OCI-LY1 (cell line): ENCODE results near the gene LMO1.

Source experiments
- H2AFZ ChIP-seq: fragments of 200-600 bp; sonication (generic), shearing (Covaris generic); 2 replicates; pipeline ENCODE4 v1.6.0; 2014; ENCODE audit warnings: antibody characterized with exemption, mild to moderate bottlenecking, low read length
- H3F3A ChIP-seq: fragments of 200-600 bp; sonication (generic), shearing (Covaris generic); 2 replicates; pipeline ENCODE4 v1.6.0; 2014; ENCODE audit warnings: mild to moderate bottlenecking, antibody characterized with exemption, low read length, moderate library complexity; ENCODE audit not compliant: insufficient read depth
- H3K27ac ChIP-seq: fragments of 200-600 bp; sonication (generic); 2 replicates; pipeline ENCODE4 v1.5.1; 2014; ENCODE audit warnings: low read length, mixed run types, mild to moderate bottlenecking, low read depth; ENCODE audit not compliant: poor library complexity, severe bottlenecking
- H3K27me3 ChIP-seq: fragments of 200-600 bp; sonication (generic); 2 replicates; pipeline ENCODE4 v1.6.0; 2014; ENCODE audit warnings: antibody characterized with exemption, mild to moderate bottlenecking, low read length, moderate library complexity; ENCODE audit not compliant: insufficient read depth
- H3K36me3 ChIP-seq: fragments of 200-600 bp; sonication (generic); 2 replicates; pipeline ENCODE4 v1.6.1; 2014; ENCODE audit warnings: mild to moderate bottlenecking, antibody characterized with exemption, low read length, moderate library complexity, mixed read lengths; ENCODE audit not compliant: insufficient read depth
- H3K4me1 ChIP-seq: fragments of 200-600 bp; sonication (generic); 2 replicates; pipeline ENCODE4 v1.5.1; 2014; ENCODE audit warnings: mild to moderate bottlenecking, low read length, moderate library complexity; ENCODE audit not compliant: insufficient read depth, severe bottlenecking
- H3K4me2 ChIP-seq: fragments of 200-600 bp; sonication (generic), shearing (Covaris generic); 2 replicates; pipeline ENCODE4 v1.6.1; 2014; ENCODE audit warnings: low read length
- H3K4me3 ChIP-seq: fragments of 200-600 bp; sonication (generic); 2 replicates; pipeline ENCODE4 v1.5.1; 2014; ENCODE audit warnings: low read length, low read depth, mild to moderate bottlenecking, mixed read lengths; ENCODE audit not compliant: poor library complexity, severe bottlenecking
- H3K79me2 ChIP-seq: fragments of 200-600 bp; shearing (Covaris generic); 2 replicates; pipeline ENCODE4 v1.6.1; 2016; ENCODE audit warnings: mixed run types, low read length, mixed read lengths; ENCODE audit not compliant: insufficient read depth
- H3K9ac ChIP-seq: fragments of 200-600 bp; sonication (generic), shearing (Covaris generic); 2 replicates; pipeline ENCODE4 v1.6.1; 2014; ENCODE audit warnings: mild to moderate bottlenecking, low read length, mixed read lengths
- H3K9me2 ChIP-seq: fragments of 200-600 bp; sonication (generic), shearing (Covaris generic); 2 replicates; pipeline ENCODE4 v1.6.1; 2014; ENCODE audit warnings: low read depth, mild to moderate bottlenecking, low read length, mixed read lengths
- H3K9me3 ChIP-seq: fragments of 200-600 bp; shearing (Covaris generic); 2 replicates; pipeline ENCODE4 v1.6.1; 2014; ENCODE audit warnings: low read length, mixed read lengths
- H4K20me1 ChIP-seq: fragments of 200-600 bp; sonication (generic), shearing (Covaris generic); 2 replicates; pipeline ENCODE4 v1.6.0; 2016; ENCODE audit warnings: mild to moderate bottlenecking, low read length; ENCODE audit not compliant: insufficient read depth
- CTCF ChIP-seq: fragments of 200-600 bp; sonication (generic), shearing (Covaris generic); IDR thresholded peaks from 2 replicates; pipeline ENCODE4 v1.5.1; 2017; ENCODE audit warnings: mild to moderate bottlenecking, antibody characterized with exemption, low read length, moderate library complexity, mixed read lengths
- EZH2 ChIP-seq: fragments of 200-600 bp; sonication (generic), shearing (Covaris generic); IDR thresholded peaks from 2 replicates; pipeline ENCODE4 v1.8.0; 2017; ENCODE audit warnings: borderline replicate concordance, mixed run types, mild to moderate bottlenecking, antibody characterized with exemption, low read length, moderate library complexity, mixed read lengths

Gene LMO1

GRCh38 chr11:8271106-8271886 lies 7.6 kb upstream of the LMO1 start:
- TF ChIP-seq CTCF: no peak
- no peak for TF ChIP-seq EZH2
- H3K9ac ChIP-seq: no peak overlapping the region
- H3K79me2 ChIP-seq: no peaks in the 10 kb centered on the region
- H3K9me2 ChIP-seq: no peaks in the 10 kb centered on the region
- no peaks in the 10 kb centered on the region for H3F3A ChIP-seq
- no peak overlapping the region for H3K27ac ChIP-seq
- no peak overlapping the region for H3K4me3 ChIP-seq
- no peaks in the 10 kb centered on the region for H3K27me3 ChIP-seq
- H4K20me1 ChIP-seq: no peaks in the 10 kb centered on the region
- no peak overlapping the region for H3K4me2 ChIP-seq
- no peaks in the 10 kb centered on the region for H3K36me3 ChIP-seq
- no peaks in the 10 kb centered on the region for H3K4me1 ChIP-seq
- H2AFZ ChIP-seq: no peak overlapping the region
- no peaks in the 10 kb centered on the region for H3K9me3 ChIP-seq

- no peaks in the 10 kb centered on the region; the same call in 1 of the 2 replicates for H3K27me3 ChIP-seq
- H2AFZ ChIP-seq: no peak overlapping the region
- H3K9ac ChIP-seq: no peak overlapping the region
- H3K4me1 ChIP-seq: no peaks in the 10 kb centered on the region
- no peak overlapping the region for H3K4me3 ChIP-seq
- no peaks in the 10 kb centered on the region for H3K36me3 ChIP-seq
- no peaks in the 10 kb centered on the region for H3K9me3 ChIP-seq
- no peaks in the 10 kb centered on the region for H3K9me2 ChIP-seq
- H3F3A ChIP-seq: no peaks in the 10 kb centered on the region
- H3K27ac ChIP-seq: no peak overlapping the region
- no peak overlapping the region for H3K4me2 ChIP-seq
- no peaks in the 10 kb centered on the region for H3K79me2 ChIP-seq
- H4K20me1 ChIP-seq: no peaks in the 10 kb centered on the region
- TF ChIP-seq EZH2 (no peak), CTCF (no peak)
These were observed 6.0 kb upstream of the LMO1 start for GRCh38 chr11:8269636-8270035.

- H2AFZ ChIP-seq: no peak overlapping the region
- no peak overlapping the region for H3K9ac ChIP-seq
- no peaks in the 10 kb centered on the region for H4K20me1 ChIP-seq
- no peaks in the 10 kb centered on the region for H3F3A ChIP-seq
- H3K4me3 ChIP-seq: no peak overlapping the region
- no peak overlapping the region for H3K4me2 ChIP-seq
- no peak for TF ChIP-seq EZH2
- no peak for TF ChIP-seq CTCF
- H3K27ac ChIP-seq: no peak overlapping the region
- no peaks in the 10 kb centered on the region for H3K9me2 ChIP-seq
- no peaks in the 10 kb centered on the region; the same call in 1 of the 2 replicates for H3K27me3 ChIP-seq
- H3K4me1 ChIP-seq: no peaks in the 10 kb centered on the region
- H3K9me3 ChIP-seq: no peaks in the 10 kb centered on the region
- H3K36me3 ChIP-seq: no peaks in the 10 kb centered on the region
- H3K79me2 ChIP-seq: no peaks in the 10 kb centered on the region
These were observed 5.1 kb upstream of the LMO1 start for GRCh38 chr11:8268530-8269400.
